Renal cortex interstitium (tissue), 15 donors: ENCODE data around the gene CDCA7L. TPM values are rescaled to one million over a fixed set of nuclear protein-coding genes. Genes with fewer than 3 reads are reported as not detected.

Experiments
- DNase-seq, 11 donors: peaks; one replicate each; pipeline ENCODE4 v3.0.0-alpha.2; 2013; ENCODE audit warnings: low read depth in 9 of 11, low spot score in 4 of 11; ENCODE audit errors: extremely low read depth in 1 of 11
- long read RNA-seq, 16 experiments: transcript quantifications; one replicate each; lab custom pipeline, GENCODE V29; 2026
- polyA plus RNA-seq, 3 donors: library from polyadenylated mRNA; unstranded; fragments of 120-200 nt; gene quantifications; one replicate each; pipeline ENCODE4 v1.2.1, GENCODE V29; 2013; ENCODE audit not compliant: insufficient read length in 3 of 3

Gene CDCA7L, protein sequence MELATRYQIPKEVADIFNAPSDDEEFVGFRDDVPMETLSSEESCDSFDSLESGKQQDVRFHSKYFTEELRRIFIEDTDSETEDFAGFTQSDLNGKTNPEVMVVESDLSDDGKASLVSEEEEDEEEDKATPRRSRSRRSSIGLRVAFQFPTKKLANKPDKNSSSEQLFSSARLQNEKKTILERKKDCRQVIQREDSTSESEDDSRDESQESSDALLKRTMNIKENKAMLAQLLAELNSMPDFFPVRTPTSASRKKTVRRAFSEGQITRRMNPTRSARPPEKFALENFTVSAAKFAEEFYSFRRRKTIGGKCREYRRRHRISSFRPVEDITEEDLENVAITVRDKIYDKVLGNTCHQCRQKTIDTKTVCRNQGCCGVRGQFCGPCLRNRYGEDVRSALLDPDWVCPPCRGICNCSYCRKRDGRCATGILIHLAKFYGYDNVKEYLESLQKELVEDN
- polyA plus RNA-seq, result 10 to 100 TPM; 56.6 to 65.7 (median 57.0) TPM
- long read RNA-seq, donor 1, partial matches to known transcripts, result 0 of 4 reads
- long read RNA-seq, donor 1, other reads (novel, unspliced or antisense), result 0 of 4 reads
- long read RNA-seq, donor 2, result 0 reads
- long read RNA-seq, donor 3, transcript CDCA7L-203 (10 exons, 3,066 nt), result major isoform, 5 of 8 reads
- long read RNA-seq, donor 3, partial matches to known transcripts, result 0 of 8 reads
- long read RNA-seq, donor 3, other reads (novel, unspliced or antisense), result 0 of 8 reads
- long read RNA-seq, donor 4, partial matches to known transcripts, result 0 of 1 reads
- long read RNA-seq, donor 4, other reads (novel, unspliced or antisense), result 0 of 1 reads
- long read RNA-seq, donor 5, result 0 reads
- long read RNA-seq, donor 6, transcript CDCA7L-203 (10 exons, 3,066 nt), result major isoform, 6 of 10 reads
- long read RNA-seq, donor 6, partial matches to known transcripts, result 0 of 10 reads
- long read RNA-seq, donor 6, other reads (novel, unspliced or antisense), result 0 of 10 reads
- long read RNA-seq, donor 7, partial matches to known transcripts, result 0 of 7 reads
- long read RNA-seq, donor 7, other reads (novel, unspliced or antisense), result 0 of 7 reads
- long read RNA-seq, donor 8, result 0 reads
- long read RNA-seq, donor 9, partial matches to known transcripts, result 0 of 4 reads
- long read RNA-seq, donor 9, other reads (novel, unspliced or antisense), result 0 of 4 reads
- long read RNA-seq, donor 10, partial matches to known transcripts, result 0 of 2 reads
- long read RNA-seq, donor 10, other reads (novel, unspliced or antisense), result 0 of 2 reads
- long read RNA-seq, donor 11, partial matches to known transcripts, result 0 of 5 reads
- long read RNA-seq, donor 11, other reads (novel, unspliced or antisense), result 0 of 5 reads
- long read RNA-seq, donor 12, result 0 reads
- long read RNA-seq, donor 13, result 0 reads
- long read RNA-seq, donor 14, partial matches to known transcripts, result 0 of 6 reads
- long read RNA-seq, donor 14, other reads (novel, unspliced or antisense), result 0 of 6 reads
- long read RNA-seq, donor 15, partial matches to known transcripts, result 0 of 5 reads
- long read RNA-seq, donor 15, other reads (novel, unspliced or antisense), result 0 of 5 reads
- long read RNA-seq, donor 16, transcript CDCA7L-203 (10 exons, 3,066 nt), result major isoform, 14 of 25 reads
- long read RNA-seq, donor 16, partial matches to known transcripts, result 0 of 25 reads
- long read RNA-seq, donor 16, other reads (novel, unspliced or antisense), result 6 of 25 reads

DNA sequence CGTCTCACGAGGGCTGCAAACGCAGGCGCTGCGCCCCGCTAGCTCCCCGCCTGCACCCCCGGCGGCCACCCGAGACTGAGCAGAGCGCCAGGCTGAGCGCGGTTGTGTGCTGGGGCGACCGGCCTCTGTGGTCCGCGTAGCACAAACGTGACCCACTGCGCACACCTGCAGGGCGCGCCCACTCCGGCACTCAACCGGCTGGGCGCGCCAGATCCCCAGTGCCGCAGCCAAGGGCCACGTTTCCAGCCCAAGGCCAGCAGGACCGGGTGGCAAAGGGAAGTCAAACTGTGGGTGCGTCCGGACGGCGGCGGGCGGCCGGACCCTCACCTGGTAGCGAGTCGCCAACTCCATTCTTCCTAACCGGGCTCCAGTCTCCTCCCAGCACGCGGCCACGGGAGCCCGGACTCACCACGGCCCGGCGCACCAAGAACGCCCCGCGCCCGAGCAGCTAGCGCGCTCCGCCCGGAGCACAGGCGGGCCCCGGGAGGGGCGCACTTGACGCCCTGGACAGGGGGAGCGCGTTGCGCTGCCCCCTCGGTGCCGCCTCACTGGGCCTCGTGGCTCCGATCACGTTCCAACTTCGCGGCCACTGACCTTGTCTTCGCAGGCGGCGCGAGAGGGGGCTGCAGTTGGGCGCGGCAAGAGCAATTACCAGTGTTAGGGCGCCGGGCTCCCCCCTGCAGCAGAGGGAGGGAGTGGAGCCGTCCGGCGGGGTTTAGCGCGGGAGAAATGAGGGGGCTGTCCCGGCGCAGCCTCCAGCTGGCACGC, at the start of gene CDCA7L:
Gene CDCA7L, minus strand, starts transcription at position 446 of the 768 bp plus-strand sequence. Its CDS starts 95 bp downstream, at position 351.
- peak; percentile 53 to 73 (median 63) for DNase-seq

DNA sequence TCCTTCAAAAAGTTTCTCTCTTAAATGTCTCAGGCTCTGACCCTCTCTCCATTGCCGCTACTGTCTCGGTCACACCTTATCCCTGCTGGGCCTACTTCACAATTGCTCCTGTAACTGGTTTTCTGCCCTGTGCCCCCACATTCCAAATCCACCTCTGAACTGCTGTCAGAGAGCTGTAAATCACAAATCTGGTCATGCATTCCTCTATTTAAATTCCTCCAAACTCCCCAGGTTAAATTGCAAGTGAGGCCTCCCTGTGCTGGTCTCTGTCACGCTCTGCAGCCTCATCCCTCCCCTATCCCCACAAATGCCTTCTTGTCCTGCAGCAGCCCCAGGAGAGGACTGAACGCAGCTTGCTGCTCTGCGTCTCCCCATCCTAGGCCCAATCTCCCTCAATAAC, 40.4 kb upstream of the CDCA7L start:
- peak in 9 of 11 donors; percentile 29 to 83 (median 65) for DNase-seq

DNA sequence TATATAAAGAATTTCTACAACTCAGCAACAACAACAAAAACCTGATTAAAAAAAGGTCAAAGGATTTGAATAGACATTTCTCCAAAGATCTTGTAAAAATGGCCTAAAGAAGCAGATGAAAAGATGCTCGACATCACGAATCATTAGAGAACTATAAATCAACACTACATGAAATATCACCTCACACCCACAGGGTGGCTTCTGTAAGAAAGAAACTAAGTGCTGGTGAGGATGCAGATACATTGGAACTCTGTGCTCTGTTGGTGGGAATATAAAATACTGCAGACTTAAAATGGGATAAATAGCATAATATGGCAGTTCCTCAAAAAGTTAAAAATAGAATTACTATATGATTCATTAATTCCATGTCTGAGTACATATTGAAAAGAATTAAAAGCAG, 38.3 kb upstream of the CDCA7L start:
- DNase-seq, result no peak

DNA sequence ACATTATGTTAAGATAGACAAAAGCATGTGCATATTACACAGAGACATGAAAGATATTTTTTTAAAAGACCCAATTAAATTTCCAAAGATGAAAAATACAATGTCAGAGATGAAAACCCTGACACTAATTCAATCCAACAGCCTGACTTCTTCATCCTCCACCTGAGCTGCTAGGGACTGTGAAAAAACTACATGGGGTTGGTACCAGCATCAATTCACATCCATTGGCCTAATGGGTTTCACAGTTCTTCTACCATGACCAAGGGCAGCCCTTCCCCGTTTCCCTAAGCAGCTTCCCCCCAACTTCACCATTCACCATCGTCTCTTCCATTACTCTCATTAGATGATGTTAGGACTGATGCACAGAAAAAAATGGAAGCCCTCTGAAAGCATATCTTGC, 37.4 kb upstream of the CDCA7L start:
- DNase-seq, result no peak

DNA sequence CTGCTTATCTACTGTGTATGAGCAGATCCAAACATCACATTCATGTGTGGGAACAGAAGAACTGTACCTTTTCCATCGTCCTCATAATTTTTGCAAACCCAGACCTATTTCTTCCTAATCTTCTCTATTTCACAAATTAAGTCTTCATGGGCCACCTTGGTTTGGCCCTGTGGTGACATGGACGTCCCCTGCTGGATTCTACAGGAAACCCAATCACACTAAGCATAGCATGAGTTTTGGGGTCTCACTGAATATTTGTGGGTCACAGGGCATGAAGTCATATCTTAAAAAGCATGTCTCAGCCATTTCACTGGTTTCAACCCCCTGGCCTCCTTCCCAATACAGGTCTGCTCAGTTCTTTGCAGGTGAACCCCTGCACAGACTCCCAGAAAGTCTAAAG, 35.8 kb upstream of the CDCA7L start:
- no peak for DNase-seq

DNA sequence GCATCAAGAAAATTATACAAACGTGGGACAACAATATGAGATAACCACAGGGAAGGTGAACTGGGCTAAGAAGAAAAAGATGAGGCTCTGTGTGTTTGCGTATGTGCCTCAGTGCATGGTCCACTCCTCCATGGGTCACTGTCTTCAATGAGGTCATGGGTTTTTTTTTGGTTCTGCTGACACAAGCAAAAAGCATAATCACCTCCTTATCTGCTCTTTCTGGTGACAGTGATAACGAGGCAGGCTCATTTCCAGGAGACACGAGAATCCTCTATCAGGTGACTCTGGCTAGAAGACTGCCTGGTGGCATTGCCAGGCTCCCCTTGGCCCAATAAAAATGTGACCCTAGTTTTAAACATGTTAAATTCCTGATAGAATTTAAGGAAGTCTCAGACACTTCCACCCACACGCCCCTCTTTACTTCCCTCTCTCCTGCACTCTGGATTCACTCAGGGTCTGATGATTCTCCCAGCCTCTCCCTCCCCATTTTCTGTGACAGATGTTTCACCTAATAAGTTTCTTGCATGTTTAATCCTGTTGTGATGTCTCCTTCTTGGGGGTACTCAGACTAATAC, 35.3 kb upstream of the CDCA7L start:
- no peak for DNase-seq

DNA sequence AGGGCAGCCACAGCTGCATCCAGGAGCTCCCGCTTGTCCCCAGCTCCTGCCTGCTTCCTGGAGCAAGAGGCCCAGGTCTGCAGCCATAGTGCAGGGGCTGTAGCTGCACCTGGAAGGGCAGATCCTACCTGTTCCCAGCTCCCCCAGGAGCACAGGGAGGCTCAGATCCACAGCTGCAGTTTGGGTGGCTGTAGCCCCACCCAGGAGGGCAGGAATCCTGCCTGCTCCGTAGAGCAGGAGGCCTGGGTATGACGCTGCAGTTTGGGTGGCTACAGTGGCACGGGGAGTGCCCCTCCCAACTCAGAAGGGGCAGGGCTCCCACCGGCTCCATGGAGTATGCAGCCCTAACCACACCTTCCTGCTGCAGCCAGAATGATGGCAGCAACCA, 26.7 kb upstream of the CDCA7L start:
- DNase-seq, result no peak

DNA sequence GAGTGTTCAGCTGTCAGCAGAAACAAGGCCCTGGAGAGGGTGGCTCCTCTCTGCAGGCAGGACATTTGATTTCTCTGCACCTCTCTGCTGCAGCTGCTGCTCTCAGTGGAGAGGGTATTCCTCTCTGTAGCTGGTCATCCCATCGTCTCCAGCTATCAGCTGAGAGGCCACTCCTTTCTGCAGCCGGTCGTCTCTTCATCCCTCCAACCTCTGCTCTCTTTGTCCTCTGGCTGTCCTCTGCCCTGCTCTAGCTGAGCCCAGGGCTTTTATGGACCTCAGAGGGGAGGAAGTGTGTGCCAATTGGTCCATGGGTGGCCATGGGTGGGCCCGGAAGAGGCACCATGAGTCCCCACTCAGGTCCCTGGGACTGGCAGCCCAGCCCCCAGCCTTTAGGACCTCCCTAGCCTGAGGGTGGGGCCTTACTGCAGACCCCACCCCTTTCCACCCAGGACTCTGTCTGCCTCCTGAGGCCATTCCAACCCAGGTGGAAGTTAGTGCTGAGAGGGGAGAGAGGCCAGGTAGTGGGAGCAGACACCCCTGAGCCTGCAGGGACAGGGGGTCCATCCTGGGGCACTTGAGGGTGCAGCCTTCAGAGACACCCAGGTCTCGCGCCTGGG, 26.2 kb upstream of the CDCA7L start:
- DNase-seq, result no peak

DNA sequence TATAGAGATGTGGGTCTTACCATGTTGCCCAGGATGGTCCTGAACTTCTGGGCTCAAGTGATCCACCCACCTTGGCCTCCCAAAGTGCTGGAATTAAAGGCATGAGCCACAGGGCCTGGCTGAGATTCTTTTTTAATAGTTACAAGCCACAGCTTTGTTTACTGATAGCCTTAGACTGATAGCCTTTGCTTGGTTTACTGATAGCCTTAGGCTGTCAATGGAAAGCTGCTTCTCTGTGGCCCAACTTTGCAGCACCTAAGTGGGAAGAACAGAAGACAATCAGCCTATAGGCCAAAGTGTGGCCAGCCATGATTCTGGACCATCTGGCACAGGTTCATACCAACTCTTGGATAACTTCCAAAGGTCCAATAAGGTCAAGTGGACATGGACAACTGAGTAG, 24.1 kb upstream of the CDCA7L start:
- no peak for DNase-seq

DNA sequence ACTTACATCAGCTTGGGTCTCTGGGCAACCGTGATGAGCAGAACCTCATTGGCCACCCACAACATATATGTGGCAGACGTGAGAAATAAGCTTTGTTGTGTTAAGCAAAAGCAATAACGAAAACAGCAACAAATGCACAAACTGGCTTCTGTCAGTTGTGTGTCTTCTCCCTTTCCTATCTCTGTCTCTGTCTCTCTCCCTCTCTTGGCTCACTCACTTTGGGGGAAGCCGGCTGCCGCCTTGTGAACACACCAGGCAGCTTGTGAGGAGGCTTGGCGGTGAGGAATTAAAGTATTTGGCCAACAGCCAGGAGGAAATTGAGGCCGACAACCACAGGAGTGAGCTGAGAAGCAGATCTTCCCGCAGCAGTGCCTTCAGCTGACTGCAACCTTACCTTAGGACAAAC, 21.9 kb upstream of the CDCA7L start:
- no peak for DNase-seq

DNA sequence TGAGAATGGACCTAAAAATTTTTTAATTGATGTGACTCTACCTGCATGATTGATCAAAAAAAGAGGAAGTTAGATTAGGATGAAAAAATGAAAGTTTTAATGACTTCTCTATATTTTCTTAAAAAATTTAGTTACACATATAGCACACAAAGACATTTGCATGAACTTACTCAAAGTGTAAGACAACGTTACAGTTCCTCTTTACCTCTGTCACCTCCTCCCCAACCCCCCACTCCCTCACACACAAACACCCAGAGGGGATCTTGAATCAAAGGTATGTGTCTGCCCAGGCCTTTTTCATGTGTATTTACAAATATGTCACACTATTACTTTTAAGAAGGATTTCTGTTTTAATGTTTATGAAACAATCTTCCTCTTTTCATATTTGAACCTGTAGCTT, 20.6 kb upstream of the CDCA7L start:
- no peak for DNase-seq

DNA sequence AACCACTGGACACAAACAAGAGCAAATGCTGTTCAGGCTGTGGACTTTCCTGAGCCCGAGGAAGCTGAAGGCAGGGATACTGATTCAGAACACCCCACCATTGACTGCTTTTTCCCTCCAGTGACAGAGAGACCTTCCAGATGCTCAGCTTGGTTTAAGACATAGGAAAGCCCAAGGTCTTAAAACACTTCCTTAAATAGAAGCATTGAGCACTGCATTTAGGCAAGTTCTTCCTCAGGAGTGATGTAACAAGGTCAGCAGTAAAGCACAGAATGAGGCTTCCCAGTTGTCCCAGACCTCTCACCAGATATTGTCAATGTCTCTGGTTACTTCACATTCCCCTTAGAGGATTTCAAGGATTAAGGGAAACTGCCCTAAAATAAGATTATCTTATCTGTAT, 19.6 kb upstream of the CDCA7L start:
- DNase-seq, result no peak

DNA sequence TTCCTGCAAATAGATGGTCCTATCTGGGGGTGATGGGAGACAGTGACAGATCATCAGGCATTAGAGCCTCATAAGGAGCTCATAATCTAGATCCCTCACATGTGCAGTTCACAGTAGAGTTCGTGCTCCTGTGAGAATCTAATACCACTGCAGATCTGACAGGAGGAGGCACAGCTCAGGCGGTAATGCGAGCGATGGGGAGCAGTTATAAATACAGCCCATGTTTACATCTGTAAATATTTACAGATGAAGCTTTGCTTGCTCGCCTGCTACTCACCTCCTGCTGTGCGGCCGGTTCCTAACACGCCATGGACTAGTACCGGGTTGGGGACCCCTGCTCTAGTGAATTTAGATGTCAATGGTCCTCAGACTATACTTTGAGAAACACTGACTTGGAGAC, 17.0 kb upstream of the CDCA7L start:
- no peak for DNase-seq

DNA sequence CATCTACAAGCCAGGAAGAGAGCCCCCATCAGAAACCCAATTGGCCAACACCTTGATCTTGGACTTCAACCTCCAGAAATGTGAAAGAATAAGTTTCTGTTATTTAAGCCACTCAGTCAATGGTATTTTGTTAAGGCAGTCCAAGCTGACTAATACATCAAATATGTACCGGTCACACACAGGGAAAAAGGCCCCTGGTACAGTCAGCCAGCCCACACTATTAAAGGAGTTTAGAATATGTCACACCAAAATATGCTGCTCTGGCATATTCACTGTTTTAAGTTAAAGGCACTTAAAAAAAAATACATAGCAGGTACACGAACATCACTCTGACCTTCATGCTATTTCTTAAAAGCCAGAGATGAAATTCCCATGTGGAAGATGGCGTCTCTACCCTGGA, 15.2 kb upstream of the CDCA7L start:
- DNase-seq, result no peak

DNA sequence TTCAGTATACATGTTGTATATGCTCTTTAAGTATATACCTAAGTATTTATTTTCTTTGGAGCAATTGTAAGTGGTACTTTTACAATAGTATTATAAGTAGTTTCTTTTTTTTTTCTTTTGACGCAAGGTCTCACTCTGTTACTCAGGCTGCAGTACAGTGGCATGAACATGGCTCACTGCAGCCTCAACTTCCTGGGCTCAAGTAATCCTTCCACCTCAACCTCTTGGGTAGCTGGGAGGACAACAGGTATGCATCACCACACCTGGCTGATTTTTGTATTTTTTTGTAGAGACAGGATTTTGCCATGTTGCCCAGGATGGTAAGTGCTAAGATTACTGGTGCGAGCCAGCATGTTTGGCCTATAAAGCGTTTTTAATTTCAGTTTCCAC, 13.7 kb upstream of the CDCA7L start:
- no peak for DNase-seq

DNA sequence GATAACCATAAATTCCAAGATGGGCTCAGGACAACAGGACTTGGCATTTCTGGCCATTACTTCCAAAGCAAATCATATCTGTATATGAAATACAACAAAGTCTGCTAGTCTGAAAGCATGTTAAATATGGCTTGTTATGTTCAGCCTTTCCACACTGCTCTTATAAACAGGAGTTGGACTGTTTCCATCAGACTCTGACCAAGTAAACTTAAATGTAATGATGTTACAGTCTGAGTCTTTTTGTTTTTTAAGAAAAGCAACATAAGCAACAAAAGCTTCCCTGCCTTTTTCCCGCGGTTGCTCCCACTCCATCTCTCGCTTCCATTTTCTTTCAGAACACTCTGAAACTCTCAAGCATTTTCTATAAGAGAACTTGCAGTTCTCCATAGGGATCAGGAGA, 8.1 kb upstream of the CDCA7L start:
- DNase-seq, result no peak

DNA sequence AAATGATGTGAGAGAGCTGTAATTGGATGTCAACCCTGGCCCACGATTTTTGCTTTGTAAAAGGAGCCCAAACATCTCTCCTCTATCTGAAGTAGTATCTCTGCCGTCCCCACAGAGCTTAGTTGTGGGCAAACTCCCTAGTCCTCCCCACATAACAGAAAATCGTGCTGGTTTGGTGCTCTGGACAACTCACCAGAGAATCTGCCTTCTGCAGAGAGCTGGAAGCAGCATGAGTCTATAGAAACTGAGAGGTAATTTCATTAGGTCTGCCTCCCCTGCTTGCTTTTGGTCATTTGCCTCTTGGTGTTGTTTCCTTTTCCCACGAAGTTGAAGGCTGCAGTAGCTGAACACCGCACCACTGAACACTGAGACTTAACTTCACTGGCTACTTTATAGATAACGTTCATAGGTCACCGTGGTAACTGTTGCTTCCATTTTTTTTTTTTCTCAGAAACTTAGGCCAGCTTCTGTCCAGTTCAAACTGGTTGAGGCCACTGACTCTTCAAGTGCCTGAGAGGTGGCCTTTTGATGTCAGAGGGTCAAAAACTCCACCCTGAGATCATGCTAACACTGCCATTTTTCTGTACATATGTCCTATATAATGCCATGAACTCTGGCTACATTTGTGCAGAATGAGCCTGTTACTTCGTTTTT, 3.3 kb upstream of the CDCA7L start:
- DNase-seq, result no peak
